GM19240 (cell line): ENCODE measurements around the gene SCARB1.

Experiments used
- DNase-seq: peaks from one replicate; pipeline ENCODE4 v3.0.0; 2011; ENCODE audit warnings: low spot score; ENCODE audit not compliant: insufficient read length

SCARB1 gene

GRCh38 chr12:124776125-124776513 is 87.5 kb downstream of the SCARB1 start:
- no peak for DNase-seq

DNA sequence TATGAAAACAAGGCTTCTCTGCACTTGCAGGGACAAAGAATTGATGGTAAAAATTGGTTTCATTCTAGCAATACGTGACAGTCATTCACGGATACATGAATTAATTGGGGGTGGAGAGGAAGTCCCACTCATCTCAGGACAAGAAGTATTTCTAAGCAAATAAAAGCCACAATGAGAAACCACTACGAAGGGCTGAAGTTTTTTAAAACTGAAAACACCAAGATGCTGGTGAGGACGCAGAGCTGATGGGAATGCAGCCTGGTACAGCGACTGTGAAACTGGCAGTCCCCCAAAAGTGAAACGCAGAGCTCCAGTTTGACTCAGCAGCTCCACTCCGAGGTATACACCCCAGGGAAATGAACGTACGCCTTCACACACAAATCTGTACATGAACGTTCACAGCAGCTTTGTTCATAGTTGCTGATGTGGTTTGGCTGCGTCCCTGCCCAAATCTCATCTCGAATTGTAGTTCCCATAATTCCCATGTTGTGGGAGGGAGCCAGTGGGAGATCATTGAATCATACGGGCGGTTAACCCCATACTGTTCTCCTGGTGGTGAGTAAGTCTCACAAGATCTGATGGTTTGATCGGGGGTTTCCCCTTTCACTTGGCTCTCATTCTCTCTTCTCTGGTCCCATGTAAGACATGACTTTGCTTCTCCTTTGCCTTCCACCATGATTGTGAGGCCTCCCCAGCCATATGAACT is 89.0 kb downstream of the SCARB1 start:
- DNase-seq, result peak; percentile 68

DNA sequence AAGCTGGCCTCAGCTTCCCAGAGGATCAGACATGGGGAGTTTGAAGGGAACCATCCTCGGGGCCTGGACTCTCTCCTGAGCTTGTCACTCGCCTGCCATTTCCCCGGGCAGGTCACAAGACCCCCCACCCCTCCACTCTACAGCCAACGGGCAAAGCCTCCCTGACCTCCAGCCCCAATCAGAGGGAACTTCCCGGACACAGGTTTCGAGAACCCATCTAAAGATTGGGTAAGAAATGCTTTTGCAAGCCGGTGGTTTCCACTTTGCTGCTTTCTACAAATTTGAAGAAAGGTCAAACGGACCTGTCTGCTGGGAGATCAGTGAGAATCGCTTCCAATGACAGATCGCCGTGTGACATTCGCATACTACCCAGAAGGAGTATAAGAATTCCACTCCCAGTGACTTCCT is 89.6 kb downstream of the SCARB1 start:
- no peak for DNase-seq

DNA sequence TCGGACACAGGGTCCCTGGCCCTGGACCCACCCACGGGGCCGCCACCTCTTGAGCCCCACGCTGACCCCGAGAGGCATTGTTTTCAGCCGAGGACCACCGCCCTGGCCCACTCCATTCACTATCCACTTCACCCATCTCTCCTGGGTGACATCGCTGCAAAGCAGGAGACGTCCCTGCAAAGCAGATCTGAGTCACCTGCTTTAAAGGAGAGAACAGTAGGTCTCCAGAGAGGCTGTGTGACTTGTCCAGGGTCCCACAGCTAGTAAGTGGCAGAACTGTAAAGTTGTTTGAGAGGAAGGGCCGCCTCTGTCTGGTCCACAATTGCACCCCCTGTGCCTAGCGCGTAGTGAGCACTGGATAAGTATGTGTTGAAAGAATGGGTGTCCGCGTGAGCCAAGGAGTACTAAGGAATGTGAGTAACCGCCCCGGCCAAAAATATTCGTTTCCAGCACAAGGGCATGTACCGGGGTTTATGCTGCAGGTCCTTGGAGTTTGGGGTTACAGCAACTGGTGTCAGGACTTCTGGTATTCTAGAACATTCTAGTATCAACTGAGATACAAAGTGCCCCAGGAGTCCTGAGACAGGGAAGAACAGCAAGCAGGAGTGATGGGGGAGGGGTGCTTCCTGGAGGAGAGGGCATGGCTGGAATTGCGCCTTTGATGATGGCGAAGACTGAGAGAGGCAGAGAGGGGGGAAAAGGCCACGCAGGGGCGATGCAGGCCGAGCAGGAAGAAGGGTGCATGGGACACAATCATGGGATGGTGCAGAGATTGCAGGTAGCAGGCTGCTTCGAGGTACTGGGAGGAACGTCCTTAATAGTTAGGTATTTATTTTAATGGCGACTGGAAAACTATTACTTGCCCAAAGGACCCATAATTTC is 91.1 kb downstream of the SCARB1 start:
- DNase-seq, result no peak

DNA sequence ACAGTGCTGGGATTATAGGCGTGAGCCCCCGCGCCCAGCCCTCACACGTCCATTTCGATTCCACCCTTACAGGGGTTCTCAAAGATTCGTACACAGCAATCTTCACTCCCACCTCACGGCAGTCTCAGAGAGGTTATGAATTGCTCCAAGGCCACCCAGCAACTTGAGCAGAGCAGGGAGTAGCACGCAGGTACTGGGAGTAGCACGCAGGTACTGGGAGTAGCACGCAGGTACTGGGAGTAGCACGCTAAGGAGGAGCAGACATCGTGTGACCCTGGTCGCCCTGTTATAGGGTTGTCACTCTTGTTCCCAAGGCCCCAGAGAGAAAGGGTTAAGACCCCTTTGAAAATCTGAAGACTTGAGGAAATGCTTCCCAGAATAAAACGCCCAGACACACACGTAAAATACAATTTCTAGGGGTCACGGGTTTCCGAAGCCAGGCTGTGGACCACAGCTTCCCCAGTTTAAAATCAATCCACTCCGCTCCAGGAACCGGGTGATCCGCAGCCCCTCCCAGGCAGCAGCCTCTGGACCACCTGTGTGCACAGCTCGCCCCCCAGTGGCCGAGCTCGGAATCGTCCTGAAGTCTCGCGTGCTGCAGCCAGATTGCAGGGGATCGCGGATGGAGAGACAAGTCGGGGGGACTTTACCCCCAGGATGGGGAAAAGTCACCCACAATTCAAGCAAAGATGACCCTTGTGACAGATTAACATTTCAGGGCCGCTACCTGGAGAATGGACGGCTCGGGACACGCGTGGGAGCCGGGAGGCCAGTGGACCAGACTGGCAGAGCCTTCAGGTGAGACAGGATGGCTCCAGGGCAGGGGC is 92.0 kb downstream of the SCARB1 start:
- peak; percentile 52 for DNase-seq

- DNase-seq, result no peak
Measured at GRCh38 chr12:124770728-124771127, 92.9 kb downstream of the SCARB1 start.

- no peak for DNase-seq
Measured at GRCh38 chr12:124769881-124770512, 93.7 kb downstream of the SCARB1 start.

DNA sequence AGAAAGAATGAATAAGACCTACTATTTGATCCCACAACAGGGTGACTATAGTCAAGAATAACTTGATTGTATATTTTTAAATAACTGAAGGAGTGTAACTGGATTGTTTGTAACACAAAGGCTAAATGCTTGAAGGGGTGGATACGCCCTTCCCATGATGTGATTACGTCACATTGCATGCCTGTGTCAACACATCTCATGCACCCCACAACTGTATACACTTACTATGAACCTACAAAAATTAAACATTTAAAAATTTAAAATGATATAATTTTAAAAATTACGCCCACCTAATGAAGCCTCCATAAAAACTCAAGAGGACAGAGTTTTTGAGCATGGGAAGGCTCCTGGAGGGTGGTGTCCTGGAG is 94.5 kb downstream of the SCARB1 start:
- no peak for DNase-seq

GRCh38 chr12:124768452-124769162 is 95.1 kb downstream of the SCARB1 start:
- no peak for DNase-seq

GRCh38 chr12:124767066-124767821 is 96.4 kb downstream of the SCARB1 start:
- peak; percentile 83 for DNase-seq

DNA sequence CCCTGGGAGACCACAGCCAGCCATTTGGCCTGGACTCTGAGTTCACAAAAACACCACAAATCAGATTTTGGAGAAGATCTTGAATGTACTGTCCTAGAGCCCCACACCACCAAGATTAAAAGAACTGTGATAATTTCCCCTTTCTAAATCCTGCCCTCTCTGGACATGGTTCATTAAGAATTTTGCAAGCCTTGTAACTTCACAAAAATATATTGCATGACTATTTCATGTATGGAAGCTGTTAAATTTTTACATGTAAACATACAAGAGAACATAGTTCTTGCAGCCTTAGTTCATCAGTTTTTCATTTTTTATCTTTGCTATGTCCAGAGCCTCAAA is 97.0 kb downstream of the SCARB1 start:
- DNase-seq, result no peak

GRCh38 chr12:124765581-124766489 is 97.8 kb downstream of the SCARB1 start:
- DNase-seq, result no peak

- DNase-seq, result no peak
Measured at GRCh38 chr12:124764870-124765580, 98.6 kb downstream of the SCARB1 start.

DNA sequence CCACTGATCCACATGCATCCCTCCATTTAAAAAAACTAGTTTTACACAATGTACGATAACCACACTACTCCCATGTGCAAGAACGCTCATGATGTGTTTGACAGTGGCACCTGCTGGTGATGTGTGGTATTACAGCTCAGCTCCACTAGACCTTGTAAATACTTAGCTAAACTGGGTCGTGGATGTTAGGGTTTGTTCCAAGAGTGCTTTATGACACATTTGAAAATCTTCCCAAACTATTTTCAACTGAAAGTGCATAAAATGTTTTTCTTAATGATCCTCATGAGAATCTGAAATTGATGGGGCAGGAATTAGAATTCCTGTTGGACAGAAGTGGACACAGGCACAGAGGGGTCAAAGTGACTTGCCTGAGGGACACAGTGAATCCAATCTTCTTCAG is 99.2 kb downstream of the SCARB1 start:
- no peak for DNase-seq

DNA sequence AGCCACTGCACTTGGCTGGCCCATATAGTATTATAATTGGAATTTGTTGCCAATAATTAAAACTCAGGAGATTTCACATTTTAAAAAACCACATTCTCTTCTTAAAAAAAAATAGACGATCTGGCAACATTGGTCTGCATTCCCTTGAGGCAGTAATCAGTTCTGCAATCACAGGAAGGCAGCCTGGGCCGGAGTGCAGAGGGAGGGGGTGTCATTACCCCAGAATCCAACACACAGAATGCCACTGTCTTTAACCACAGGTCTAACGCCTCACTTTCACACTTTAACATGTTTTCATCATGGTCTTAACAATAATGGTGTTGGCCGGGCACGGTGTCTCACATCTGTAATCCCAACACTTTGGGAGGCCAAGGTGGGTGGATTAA is 100.1 kb downstream of the SCARB1 start:
- DNase-seq, result no peak

DNA sequence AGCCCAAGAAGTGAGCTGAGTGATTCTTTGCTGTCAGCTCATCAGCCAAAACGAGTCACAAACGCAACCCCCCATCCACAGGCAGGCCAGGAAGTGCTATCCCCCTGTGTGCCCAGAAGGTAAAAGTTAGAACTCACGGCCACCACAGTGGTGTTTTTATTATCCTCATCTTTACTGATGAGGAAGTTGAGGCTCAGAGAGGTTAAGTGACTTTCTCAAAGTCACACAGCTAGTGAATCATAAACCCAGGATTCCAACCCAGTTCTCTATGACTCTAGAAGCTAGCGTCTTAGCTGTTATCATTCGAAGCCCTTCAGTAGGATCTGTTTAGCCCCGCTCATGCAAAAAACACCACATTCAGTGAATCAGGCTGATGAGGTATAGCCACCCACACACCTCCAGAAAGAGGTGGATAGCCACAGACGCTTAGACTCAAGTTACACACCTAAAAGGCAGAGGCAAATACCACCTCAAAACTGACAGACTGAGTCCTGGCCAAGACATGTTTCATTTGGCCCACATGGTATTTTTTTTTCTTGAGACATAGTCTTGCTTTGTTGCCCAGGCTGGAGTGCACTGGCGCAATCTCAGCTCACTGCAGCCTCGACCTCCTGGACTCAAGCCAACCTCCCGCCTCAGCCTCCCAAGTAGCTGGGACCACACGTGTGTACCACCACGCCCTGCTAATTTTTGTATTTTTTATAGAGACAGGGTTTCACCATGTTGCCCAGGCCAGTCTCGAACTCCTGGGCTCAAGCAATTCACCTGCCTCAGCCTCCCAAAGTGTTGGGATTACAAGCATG is 100.7 kb downstream of the SCARB1 start:
- no peak for DNase-seq

DNA sequence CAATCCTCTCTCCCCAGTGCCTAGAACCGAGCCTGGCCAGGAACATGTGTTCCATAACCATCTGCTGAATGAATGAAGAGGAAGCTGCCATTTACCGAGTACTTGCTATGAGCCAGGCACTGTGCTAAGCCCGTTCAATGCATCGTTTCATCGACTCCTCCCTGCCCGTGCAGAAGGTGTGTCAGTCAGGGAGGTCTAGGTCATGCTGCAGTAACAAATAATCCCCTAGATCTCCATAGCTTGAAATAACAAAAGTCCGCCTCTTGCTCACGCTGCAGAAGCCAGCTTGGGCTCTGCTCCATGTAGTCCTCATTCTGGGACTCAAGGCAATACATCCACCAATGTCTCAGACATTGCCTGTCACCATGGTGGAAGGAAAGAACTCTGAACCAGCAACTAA is 101.3 kb downstream of the SCARB1 start:
- no peak for DNase-seq

GRCh38 chr12:124761871-124762270 is 101.8 kb downstream of the SCARB1 start:
- no peak for DNase-seq
